GM12875 (cell line): Measurements from ENCODE around the gene ACHE.
"Not testable (repeated sequence)": the region's sequence is repeated elsewhere in the genome, so short reads cannot be mapped to it uniquely, and the experiment has no call there.

Experiments
- H3K4me3 ChIP-seq: one replicate; pipeline ENCODE4 v1.5.1; 2011; ENCODE audit warnings: low read depth, low read length, control low read depth
- TF ChIP-seq, protein P1 (sequence below): IDR thresholded peaks from 2 replicates; pipeline ENCODE4 v1.5.1; 2011; ENCODE audit warnings: low read depth, mild to moderate bottlenecking, control low read depth, inconsistent platforms, low read length, moderate library complexity, borderline replicate concordance; ENCODE audit not compliant: insufficient read depth

The ACHE gene

GRCh38 chr7:100856871-100857282 is 38.8 kb downstream of the ACHE start:
- no peak overlapping the region for H3K4me3 ChIP-seq
- TF ChIP-seq, protein P1, sequence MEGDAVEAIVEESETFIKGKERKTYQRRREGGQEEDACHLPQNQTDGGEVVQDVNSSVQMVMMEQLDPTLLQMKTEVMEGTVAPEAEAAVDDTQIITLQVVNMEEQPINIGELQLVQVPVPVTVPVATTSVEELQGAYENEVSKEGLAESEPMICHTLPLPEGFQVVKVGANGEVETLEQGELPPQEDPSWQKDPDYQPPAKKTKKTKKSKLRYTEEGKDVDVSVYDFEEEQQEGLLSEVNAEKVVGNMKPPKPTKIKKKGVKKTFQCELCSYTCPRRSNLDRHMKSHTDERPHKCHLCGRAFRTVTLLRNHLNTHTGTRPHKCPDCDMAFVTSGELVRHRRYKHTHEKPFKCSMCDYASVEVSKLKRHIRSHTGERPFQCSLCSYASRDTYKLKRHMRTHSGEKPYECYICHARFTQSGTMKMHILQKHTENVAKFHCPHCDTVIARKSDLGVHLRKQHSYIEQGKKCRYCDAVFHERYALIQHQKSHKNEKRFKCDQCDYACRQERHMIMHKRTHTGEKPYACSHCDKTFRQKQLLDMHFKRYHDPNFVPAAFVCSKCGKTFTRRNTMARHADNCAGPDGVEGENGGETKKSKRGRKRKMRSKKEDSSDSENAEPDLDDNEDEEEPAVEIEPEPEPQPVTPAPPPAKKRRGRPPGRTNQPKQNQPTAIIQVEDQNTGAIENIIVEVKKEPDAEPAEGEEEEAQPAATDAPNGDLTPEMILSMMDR = no peak

DNA sequence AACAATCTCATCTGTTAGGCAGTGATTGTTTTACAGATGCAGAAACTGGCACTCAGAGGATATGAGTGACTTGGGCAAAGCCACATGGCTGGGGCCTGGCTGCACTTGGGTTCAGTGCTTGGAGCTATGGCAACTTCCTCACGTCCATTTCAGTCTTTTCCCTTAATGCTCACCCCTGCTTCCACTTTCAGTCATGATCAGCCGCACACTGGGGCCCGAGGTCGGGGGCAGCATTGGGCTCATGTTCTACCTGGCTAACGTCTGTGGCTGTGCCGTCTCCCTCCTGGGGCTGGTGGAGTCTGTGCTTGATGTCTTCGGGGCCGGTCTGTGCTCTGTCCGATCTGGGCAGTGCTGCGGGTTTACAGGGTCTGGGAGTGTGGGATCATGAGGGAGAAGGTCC is 40.2 kb downstream of the ACHE start:
- TF ChIP-seq, protein P1 = no peak
- H3K4me3 ChIP-seq = no peak overlapping the region

DNA sequence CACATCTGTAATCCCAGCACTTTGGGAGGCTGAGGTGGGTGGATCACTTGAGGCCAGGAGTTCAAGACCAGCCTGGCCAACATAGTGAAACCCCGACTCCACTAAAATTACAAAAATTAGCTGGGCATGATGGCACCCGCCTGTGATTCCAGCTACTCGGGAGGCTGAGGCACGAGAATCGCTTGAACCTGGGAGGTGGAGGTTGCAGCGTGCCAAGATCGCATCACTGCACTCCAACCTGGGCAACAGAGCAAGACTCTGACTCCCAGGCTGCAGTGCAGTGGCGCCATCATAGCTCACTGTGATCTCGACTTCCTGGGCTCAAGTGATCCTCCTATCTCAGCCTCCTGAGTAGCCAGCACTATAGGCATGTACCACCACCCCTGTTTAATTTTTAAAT is 40.8 kb downstream of the ACHE start:
- not testable (repeated sequence) for H3K4me3 ChIP-seq

- no peak overlapping the region for H3K4me3 ChIP-seq
- TF ChIP-seq, protein P1 = no peak
Measured at GRCh38 chr7:100854146-100854895, 41.4 kb downstream of the ACHE start.

- TF ChIP-seq, protein P1 = peak; percentile 89
- H3K4me3 ChIP-seq = peak within 1 kb of the TSS; percentile 82
Measured at GRCh38 chr7:100852048-100852872, 43.4 kb downstream of the ACHE start, which contains the start of gene SLC12A9. Gene SLC12A9 (plus strand): TSS chr7:100852713. CDS start chr7:100854198, 1,485 bp downstream.

DNA sequence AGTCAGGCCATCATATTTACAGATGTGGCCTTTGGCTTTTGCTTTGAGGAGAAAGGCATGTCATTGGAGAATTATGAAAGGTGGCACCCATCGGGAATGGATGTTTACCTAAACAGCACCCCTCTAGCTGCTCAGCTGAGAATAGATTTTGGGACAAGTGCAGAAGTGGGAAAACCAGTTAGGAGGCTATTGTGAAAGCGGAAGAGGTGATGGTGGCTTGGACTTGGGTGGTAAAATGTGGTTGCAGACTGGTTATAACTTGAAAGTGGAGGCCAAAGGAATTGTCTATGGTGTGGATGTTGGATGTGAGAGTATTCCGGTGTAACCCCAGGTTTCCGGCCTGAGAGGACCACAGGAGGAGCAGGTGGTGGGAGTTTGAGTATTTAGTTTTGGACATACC is 48.3 kb downstream of the ACHE start:
- TF ChIP-seq, protein P1 = no peak
- no peak overlapping the region for H3K4me3 ChIP-seq

DNA sequence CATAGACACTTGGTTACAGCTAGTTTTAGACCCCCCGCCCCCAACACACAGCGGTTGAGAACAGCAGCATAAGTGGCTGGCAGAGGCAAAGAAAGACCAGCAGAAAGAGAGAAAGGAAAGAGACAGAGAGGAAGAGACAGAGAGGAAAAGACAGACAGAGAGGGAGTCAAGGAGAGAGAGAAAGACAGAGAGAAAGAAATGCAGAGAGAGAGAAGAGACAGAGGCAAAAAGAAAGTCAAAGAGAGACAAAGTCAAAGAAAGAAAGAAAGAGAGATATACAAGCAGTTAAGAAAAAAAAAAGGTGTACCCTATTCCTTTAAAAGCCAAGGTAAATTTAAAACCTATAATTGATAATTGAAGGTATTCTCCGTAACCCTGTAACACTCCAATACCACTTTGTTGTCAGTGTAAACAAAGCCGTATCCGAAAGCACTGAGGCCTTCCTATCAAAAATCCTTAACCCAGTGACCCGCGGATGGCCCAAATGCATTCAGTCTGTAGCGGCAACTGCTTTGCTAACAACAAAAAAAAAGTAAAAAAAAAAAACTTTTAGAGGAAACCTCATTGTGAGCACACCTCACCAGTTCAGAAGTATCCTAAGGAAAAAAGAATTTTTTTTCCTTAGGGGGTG is 55.1 kb downstream of the ACHE start:
- H3K4me3 ChIP-seq = no peak overlapping the region
- TF ChIP-seq, protein P1 = no peak
